Activated CD8-positive, alpha-beta T cell treated with anti-CD3 and anti-CD28 coated beads for 36 hours (primary cell): ENCODE measurements around the gene MANEAL. TPM values are rescaled to one million over a fixed set of nuclear protein-coding genes. Genes with fewer than 3 reads are reported as not detected.

ENCODE experiments used
- ATAC-seq: fragments of 200-7000 bp; cut with Tn5 transposase; one replicate; pipeline ENCODE4 v1.10.0; 2021; ENCODE audit warnings: mild to moderate bottlenecking, moderate library complexity
- CTCF ChIA-PET: fragments of 350-600 bp; sonication (Branson Sonifier 250); formaldehyde crosslinking; loops from one replicate; lab custom pipeline; 2021; ENCODE audit warnings: antibody characterized with exemption; lab: Charles Lee
- POLR2A ChIA-PET: fragments of 350-600 bp; sonication (Branson Sonifier 250); formaldehyde crosslinking; loops from one replicate; lab custom pipeline; 2021; ENCODE audit warnings: antibody characterized with exemption; lab: Charles Lee
- DNase-seq: peaks from one replicate; pipeline ENCODE4 v3.0.0-alpha.2; 2020
- H3K27ac Mint-ChIP-seq: one replicate; pipeline ENCODE4 v1.8.0; 2021; ENCODE audit warnings: mild to moderate bottlenecking, mixed read lengths
- H3K27me3 Mint-ChIP-seq: one replicate; pipeline ENCODE4 v1.8.0; 2021; ENCODE audit warnings: mixed read lengths
- H3K36me3 Mint-ChIP-seq: one replicate; pipeline ENCODE4 v1.8.0; 2021; ENCODE audit warnings: low read depth, mixed read lengths
- H3K4me1 Mint-ChIP-seq: one replicate; pipeline ENCODE4 v1.8.0; 2021; ENCODE audit warnings: low read depth, mixed read lengths
- H3K4me3 Mint-ChIP-seq: one replicate; pipeline ENCODE4 v1.8.0; 2021; ENCODE audit warnings: mild to moderate bottlenecking, moderate library complexity, mixed read lengths
- H3K9me3 Mint-ChIP-seq: one replicate; pipeline ENCODE4 v1.8.0; 2021; ENCODE audit warnings: mixed read lengths
- CTCF ChIP-seq: fragments of 200-600 bp; IDR thresholded peaks from one replicate; pipeline ENCODE4 v1.8.0; 2022; ENCODE audit warnings: antibody characterized with exemption, mild to moderate bottlenecking
- intact Hi-C: fragments of 100-400 bp; cut with micrococcal nuclease; formaldehyde crosslinking; loops from one replicate; pipeline ENCODE4 v1.10.0; 2022
- total RNA-seq, 2 experiments: library from RNA; stranded (reverse); gene quantifications; one replicate each; pipeline ENCODE4 v1.2.3, GENCODE V29; 2021

Gene MANEAL
- total RNA-seq, 2 experiments from 2014 or later: 1.2 to 1.4 TPM

- ChIA-PET POLR2A (no interaction called here), CTCF (interaction anchor here (0.6 to 2.3 kb wide), 6 partner anchors 11 to 61 kb away, joined by 3 to 19 read pairs (median 4); partner anchors contain the start of gene MTF1)
- intact Hi-C loops: loop anchor here (5.0 kb wide), 1 partner anchor 46 kb away; the partner anchor contains the start of gene MTF1
- no peaks in the 10 kb centered on the region for H3K9me3 Mint-ChIP-seq
- peak; percentile 74 for DNase-seq
- peaks cover 19% of the 10 kb centered on the region for H3K36me3 Mint-ChIP-seq
- H3K27ac Mint-ChIP-seq: no peak overlapping the region
- TF ChIP-seq CTCF: peak; percentile 92
- H3K4me3 Mint-ChIP-seq: no peak overlapping the region
- peaks cover 23% of the 10 kb centered on the region for H3K4me1 Mint-ChIP-seq
- no peaks in the 10 kb centered on the region for H3K27me3 Mint-ChIP-seq
- ATAC-seq: peak; percentile 57
Observed at GRCh38 chr1:37811027-37811655, 17.5 kb downstream of the MANEAL start.

- Mint-ChIP-seq H3K4me3 (no peak overlapping the region), H3K27ac (no peak overlapping the region), H3K4me1 (peaks cover 15% of the 10 kb centered on the region), H3K27me3 (no peaks in the 10 kb centered on the region), H3K9me3 (no peaks in the 10 kb centered on the region), H3K36me3 (peaks cover 9% of the 10 kb centered on the region)
- ATAC-seq (no peak), DNase-seq (no peak)
- intact Hi-C loops: loop anchor here (5.0 kb wide), 1 partner anchor 44 kb away; the partner anchor contains the start of gene MTF1
- TF ChIP-seq CTCF: no peak
- ChIA-PET CTCF (no interaction called here), POLR2A (no interaction called here)
Observed at GRCh38 chr1:37813529-37814145, 20.0 kb downstream of the MANEAL start.

GRCh38 chr1:37814252-37814651, 20.6 kb downstream of the MANEAL start:
- DNase-seq (no peak), ATAC-seq (no peak)
- H3K4me1 Mint-ChIP-seq: peaks cover 11% of the 10 kb centered on the region
- H3K4me3 Mint-ChIP-seq: no peak overlapping the region
- ChIA-PET CTCF (no interaction called here), POLR2A (interaction anchor here (0.7 to 1.1 kb wide), 2 partner anchors 22 to 39 kb away, joined by 3 read pairs; no protein-coding TSS in a partner anchor)
- no peaks in the 10 kb centered on the region for H3K27me3 Mint-ChIP-seq
- no peak overlapping the region for H3K27ac Mint-ChIP-seq
- intact Hi-C loops: loop anchor here (5.0 kb wide), 1 partner anchor 43 kb away; the partner anchor contains the start of gene MTF1
- no peak for TF ChIP-seq CTCF
- H3K36me3 Mint-ChIP-seq: peaks cover 9% of the 10 kb centered on the region
- no peaks in the 10 kb centered on the region for H3K9me3 Mint-ChIP-seq

GRCh38 chr1:37817481-37817880, 23.8 kb downstream of the MANEAL start:
- Mint-ChIP-seq H3K36me3 (peaks cover 26% of the 10 kb centered on the region), H3K9me3 (no peaks in the 10 kb centered on the region), H3K4me1 (no peaks in the 10 kb centered on the region), H3K27me3 (no peaks in the 10 kb centered on the region), H3K27ac (no peak overlapping the region), H3K4me3 (no peak overlapping the region)
- TF ChIP-seq CTCF: no peak
- ChIA-PET POLR2A (no interaction called here), CTCF (interaction anchor here (1.0 to 1.7 kb wide), 3 partner anchors 27 to 136 kb away, joined by 3 read pairs; no protein-coding TSS in a partner anchor)
- DNase-seq (no peak), ATAC-seq (no peak)
- intact Hi-C loops: no loop called here

GRCh38 chr1:37821481-37821880, 27.8 kb downstream of the MANEAL start:
- ATAC-seq: no peak
- H3K4me3 Mint-ChIP-seq: no peak overlapping the region
- no peak for TF ChIP-seq CTCF
- peaks cover 16% of the 10 kb centered on the region for H3K4me1 Mint-ChIP-seq
- no peak for DNase-seq
- no peaks in the 10 kb centered on the region for H3K9me3 Mint-ChIP-seq
- intact Hi-C loops: no loop called here
- ChIA-PET POLR2A (no interaction called here), CTCF (interaction anchor here (0.6 to 1.7 kb wide), 2 partner anchors 39 to 225 kb away, joined by 3 to 11 read pairs; partner anchors contain the start of gene MTF1)
- peaks cover 33% of the 10 kb centered on the region for H3K36me3 Mint-ChIP-seq
- no peak overlapping the region for H3K27ac Mint-ChIP-seq
- H3K27me3 Mint-ChIP-seq: no peaks in the 10 kb centered on the region
